Fibroblast of peridontal ligament (primary cell): Measurements from ENCODE around the gene CCDC183.

ENCODE experiments used
- DNase-seq: peaks from one replicate; pipeline ENCODE4 v3.0.0-alpha.2; 2010; ENCODE audit errors: extremely low read depth

Gene CCDC183

GRCh38 chr9:136849038-136849959 lies 53.2 kb downstream of the CCDC183 start, which contains the start of gene PHPT1:
TSS of gene PHPT1 (plus strand) at chr9:136849409. CDS start at chr9:136849431, 22 bp downstream.
- DNase-seq: peak; percentile 99

DNA sequence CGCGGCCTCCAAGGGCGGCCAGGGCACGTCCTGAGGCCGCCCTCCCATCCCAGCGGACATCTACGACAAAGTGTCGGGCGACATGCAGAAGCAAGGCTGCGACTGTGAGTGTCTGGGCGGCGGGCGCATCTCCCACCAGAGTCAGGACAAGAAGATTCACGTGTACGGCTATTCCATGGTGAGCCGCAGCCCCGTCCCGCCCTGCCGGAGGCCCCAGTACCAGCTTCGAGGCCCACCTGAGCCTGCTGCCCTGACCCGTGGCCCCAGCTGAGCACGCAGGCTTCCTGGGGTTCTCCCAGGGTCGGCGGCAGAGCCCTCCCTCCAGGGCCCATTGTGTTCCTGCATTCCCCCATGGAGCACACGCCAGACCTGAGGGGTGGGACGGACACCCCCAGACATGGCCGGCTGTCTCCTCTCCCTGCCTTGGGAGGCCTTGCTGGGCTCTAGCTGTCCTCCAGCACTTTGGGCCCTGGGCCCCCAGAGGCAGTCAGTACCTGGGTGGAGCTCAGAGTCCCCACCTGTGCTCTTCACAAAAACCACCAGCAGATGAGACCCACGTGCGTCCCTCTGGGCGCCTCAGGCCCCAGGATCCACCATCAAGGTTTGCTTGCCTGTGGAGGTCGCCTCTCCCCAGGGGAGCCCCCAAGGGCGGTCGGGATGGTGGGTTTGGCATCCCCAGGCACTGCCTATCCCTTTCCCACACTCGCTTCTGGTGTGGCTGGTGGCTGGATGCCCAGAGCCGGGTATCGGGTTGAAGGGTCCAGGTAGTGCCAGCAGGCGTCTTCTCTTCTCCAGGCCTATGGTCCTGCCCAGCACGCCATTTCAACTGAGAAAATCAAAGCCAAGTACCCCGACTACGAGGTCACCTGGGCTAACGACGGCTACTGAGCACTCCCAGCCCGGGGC lies 54.1 kb downstream of the CCDC183 start:
- DNase-seq: no peak

GRCh38 chr9:136850866-136851775 lies 55.0 kb downstream of the CCDC183 start:
- no peak for DNase-seq

GRCh38 chr9:136851941-136852663 lies 56.0 kb downstream of the CCDC183 start, which contains the start of gene MAMDC4:
TSS of gene MAMDC4 (plus strand) at chr9:136852346. CDS start at chr9:136852417, 71 bp downstream.
- no peak for DNase-seq

- no peak for DNase-seq
Measured at GRCh38 chr9:136852664-136853595, 56.8 kb downstream of the CCDC183 start.

GRCh38 chr9:136853596-136854112 lies 57.5 kb downstream of the CCDC183 start:
- no peak for DNase-seq

DNA sequence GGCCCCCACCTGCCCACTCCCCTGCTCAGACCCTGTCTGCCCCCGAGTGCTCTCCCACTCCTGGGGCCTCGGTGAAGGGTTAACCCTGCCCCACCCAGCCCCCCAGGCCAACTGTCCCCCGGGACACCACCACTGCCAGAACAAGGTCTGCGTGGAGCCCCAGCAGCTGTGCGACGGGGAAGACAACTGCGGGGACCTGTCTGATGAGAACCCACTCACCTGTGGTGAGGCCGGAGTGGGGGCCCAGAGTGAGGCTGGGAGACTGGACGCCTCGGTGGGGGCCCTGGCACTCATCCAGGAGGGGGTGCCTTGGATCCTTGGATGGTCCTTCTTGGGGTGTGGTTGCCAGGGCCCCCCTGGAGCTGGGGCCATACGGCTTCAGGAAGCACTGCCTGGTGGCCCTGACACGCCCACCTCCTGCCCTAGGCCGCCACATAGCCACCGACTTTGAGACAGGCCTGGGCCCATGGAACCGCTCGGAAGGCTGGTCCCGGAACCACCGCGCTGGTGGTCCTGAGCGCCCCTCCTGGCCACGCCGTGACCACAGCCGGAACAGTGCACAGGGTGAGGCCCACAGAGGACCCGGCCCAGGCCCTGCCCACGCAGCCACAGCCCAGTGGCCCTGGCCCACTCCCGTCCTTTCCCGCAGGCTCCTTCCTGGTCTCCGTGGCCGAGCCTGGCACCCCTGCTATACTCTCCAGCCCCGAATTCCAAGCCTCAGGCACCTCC lies 58.1 kb downstream of the CCDC183 start:
- no peak for DNase-seq

DNA sequence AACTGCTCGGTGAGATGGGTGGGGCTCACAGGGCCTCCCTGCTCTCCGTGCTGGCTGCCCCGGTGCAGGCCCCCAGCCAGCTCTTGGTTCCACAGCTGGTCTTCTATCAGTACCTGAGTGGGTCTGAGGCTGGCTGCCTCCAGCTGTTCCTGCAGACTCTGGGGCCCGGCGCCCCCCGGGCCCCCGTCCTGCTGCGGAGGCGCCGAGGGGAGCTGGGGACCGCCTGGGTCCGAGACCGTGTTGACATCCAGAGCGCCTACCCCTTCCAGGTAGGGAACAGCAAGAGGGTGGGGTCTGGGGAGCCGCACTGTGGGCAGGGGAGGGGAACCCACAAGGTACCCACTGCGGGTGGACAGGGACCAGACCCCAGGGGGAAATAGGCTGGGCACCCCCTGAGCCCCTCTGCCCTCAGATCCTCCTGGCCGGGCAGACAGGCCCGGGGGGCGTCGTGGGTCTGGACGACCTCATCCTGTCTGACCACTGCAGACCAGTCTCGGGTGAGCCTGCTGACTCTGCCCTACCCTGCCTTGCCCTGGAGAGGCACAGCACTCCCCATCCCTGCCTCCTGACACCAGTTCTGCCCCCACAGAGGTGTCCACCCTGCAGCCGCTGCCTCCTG lies 58.8 kb downstream of the CCDC183 start:
- DNase-seq: no peak

- DNase-seq: no peak
Measured at GRCh38 chr9:136855461-136856078, 59.4 kb downstream of the CCDC183 start.

DNA sequence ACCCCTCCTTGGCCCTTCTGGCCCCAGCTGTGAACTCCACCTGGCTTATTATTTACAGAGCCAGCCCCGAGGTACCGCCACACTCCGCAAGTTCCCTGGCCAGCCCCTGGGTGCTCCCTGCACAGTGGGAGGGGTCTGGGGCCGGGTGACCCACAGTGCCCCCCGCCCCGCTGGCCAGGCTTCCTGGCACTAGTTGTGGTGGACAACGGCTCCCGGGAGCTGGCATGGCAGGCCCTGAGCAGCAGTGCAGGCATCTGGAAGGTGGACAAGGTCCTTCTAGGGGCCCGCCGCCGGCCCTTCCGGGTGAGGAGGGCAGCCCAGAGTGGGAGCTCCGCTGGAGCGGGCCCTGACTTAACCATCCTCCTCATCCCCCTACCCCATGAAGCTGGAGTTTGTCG lies 59.9 kb downstream of the CCDC183 start:
- DNase-seq: no peak

DNA sequence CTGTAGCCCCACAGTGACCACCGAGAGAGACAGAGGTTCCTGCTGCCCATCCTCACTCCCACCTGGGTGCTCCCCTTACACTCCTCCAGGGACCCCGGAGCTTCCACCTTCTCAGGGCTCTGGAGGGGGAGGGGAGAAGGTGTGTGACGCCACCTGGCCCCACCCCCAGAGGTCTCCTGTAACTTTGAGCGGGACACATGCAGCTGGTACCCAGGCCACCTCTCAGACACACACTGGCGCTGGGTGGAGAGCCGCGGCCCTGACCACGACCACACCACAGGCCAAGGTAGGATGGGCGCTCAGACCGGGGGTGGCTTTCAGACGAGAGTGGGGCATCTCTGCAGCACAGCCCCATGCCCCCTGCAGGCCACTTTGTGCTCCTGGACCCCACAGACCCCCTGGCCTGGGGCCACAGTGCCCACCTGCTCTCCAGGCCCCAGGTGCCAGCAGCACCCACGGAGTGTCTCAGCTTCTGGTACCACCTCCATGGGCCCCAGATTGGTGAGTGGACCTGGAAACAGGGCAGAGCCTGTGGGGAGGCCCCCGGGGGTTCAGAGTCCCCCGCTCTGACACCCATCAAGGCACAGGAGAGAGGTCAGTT lies 60.5 kb downstream of the CCDC183 start:
- no peak for DNase-seq

DNA sequence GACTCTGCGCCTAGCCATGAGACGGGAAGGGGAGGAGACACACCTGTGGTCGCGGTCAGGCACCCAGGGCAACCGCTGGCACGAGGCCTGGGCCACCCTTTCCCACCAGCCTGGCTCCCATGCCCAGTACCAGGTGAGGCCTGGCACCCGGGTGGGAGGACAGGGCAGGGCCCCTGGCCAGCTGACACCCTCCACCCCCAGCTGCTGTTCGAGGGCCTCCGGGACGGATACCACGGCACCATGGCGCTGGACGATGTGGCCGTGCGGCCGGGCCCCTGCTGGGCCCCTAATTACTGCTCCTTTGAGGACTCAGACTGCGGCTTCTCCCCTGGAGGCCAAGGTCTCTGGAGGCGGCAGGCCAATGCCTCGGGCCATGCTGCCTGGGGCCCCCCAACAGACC lies 61.0 kb downstream of the CCDC183 start:
- DNase-seq: no peak
